CD4-positive, alpha-beta T cell treated with Interferon gamma for 1 hour (primary cell): ENCODE results near the gene COX8C.
"Not testable (repeated sequence)": the region's sequence is repeated elsewhere in the genome, so short reads cannot be mapped to it uniquely, and the experiment has no call there.

Experiments used
- DNase-seq: peaks from one replicate; pipeline ENCODE4 v3.0.0-alpha.2; 2020

COX8C gene

DNA sequence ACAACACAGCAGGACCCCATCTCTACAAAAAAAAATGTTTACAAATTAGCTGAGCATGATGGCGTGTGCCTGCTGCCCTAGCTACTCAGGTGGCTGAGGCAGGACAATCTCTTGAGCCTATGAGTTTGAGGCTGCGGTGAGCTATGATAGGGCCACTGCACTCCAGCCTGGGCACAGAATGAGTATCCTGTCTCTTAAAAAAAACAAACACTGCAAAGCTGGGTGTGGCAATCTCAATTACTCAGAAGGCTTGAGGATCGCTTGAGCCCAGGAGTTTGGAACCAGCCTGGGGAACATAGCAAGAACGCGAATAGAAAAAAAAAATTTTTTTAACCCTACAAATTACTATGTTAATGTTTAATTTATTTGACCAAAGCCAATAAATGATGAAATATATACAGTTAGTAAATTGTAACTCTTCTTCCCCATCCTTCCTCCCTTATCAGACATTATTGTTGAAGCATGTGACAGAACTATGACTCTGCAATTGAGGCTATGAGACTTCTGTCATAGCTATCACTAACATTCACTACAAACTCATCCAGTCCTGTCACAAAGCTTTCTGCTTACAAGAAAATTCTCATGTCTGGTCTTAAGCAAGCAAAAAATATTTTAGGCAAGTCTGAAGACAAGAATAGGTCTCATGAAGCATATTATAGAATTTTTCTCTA is 23.9 kb upstream of the COX8C start:
- no peak for DNase-seq

DNA sequence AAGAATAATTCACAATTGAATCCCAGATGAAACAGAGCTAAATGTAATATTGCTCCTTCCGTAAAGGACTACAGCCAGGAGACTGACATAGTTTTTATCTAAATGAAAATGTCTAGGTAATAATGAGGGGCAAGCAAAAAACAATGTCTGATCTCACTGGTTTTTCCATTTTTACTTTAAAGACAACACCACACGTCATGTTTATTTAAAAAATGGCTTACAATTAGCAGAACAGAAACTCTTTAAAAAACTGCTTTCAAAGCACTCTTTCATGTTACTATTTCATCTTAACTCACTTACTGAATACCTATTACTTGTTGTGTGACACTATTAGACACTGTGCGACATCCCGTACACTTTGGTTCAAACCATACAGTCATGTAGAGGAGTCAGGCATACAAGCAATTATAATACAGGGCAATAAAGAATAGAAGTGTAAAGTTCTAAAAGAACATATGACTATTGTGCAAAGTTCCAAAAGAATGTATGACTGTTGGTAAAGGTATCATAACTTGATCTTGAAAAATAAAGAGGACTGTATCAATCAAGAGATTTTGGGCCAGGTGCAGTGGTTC is 23.3 kb upstream of the COX8C start:
- no peak for DNase-seq

GRCh38 chr14:93326196-93326595 is 20.8 kb upstream of the COX8C start:
- no peak for DNase-seq

- no peak for DNase-seq
Measured at GRCh38 chr14:93328546-93328945, 18.4 kb upstream of the COX8C start.

GRCh38 chr14:93329965-93330608 is 16.9 kb upstream of the COX8C start:
- DNase-seq, result no peak

- DNase-seq, result no peak
Measured at GRCh38 chr14:93330609-93331000, 16.4 kb upstream of the COX8C start.

DNA sequence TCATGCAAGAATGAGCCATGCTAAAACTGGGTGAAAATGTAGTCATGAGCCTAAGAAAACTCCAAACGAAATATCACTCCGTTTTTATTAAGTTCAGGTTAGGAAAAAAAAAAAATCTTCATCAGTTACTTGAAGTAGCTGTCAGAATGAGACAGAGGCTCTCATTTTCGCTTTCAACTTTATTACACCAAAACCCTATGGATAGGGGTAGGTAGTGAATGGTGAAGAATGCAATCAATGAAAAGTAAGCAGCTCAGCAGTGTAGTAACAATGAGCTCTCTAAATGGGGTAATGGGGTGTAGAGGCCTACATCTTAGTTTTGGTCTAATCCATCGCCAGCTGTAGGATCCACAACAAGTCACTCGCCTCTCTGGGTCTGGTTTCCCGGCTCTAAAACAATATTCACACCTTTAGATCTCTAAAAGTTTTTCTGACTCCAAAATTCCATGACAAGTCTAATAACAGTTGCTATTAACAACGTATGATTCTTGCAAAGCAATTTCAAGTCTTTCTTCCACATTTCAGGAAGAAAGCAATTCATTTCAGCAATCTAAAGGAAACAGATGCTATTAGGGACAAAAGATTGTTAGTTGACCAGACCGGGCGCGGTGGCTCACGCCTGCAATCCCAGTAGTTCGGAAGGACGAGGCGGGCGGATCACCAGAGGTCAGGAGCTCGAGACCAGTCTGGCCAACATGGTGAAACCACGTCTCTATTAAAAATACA is 15.8 kb upstream of the COX8C start:
- DNase-seq, result no peak

GRCh38 chr14:93331728-93332396 is 15.1 kb upstream of the COX8C start:
- DNase-seq, result no peak

- peak; percentile 33 for DNase-seq
Measured at GRCh38 chr14:93332397-93332852, 14.6 kb upstream of the COX8C start.

DNA sequence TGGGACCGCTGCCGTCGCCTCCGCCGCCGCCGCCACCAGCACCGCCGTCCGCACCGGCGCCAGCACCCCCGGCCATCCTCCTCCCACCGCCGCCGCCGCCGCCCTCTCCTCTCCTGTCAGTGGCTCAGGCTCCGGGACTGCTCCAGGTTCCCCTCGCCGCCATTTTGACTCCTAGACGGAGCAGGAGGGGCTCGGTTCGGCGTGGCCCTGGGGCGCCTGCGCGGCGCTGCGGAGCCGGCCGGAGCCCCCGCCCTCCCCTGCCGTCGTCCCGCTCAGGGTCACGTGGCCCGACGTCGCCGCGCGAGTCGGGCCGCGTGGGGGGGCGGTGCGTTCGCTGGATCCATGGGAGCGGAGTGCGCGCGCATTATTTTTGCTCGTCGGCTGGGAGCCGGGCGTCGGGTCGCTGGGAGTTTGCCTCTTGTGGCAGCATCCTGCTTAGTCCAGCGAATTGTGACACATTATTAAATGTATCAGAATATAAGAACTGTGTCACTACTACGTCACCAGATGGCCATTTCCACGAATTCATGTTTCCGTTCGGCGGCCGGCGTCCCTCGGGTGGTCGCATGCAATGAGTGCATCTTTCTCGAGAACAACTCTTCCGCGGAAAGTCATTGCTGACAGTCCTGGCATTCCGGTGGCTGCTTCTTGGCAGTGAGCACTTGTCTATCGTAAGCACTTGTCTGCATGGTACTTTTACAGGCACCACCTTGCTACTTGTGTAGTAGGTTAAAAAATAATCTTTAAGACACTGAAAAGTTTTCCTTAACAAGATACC is 13.9 kb upstream of the COX8C start, which contains the start of gene BTBD7:
Gene BTBD7 (minus strand): TSS at position 184 of the 778 bp plus-strand sequence. CDS start 36,985 bp downstream, outside the sequence.
- peak; percentile 94 for DNase-seq

GRCh38 chr14:93333631-93334103 is 13.3 kb upstream of the COX8C start:
- DNase-seq, result no peak

DNA sequence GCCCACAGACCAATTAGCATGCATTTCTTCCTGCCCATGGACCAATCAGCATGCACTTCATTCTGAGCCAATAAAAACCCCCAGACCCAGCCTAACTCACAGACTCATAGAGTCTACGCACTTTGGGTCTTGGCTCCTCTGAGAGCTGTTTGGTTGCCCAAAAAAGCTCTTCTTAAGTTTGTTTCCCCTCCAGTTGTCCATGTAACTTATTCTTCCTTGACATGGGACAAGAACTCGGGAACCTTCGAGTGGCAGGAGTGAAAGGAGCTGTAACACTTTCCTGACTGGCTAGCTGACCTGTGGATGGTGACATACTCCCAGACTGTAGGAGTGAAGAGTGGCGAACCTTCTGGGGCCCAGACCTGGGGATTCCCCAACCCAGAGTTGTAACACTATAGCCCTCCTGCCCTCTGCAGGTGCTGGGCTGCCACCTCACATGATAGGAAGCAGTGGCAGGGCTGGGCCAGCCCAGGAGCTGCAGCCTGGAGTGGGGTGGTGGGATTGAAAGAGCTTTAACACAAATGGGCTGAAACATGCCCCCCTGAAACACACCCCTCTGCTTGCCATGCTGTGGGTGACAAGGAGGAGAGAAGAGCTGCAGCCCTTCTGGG is 9.7 kb upstream of the COX8C start:
- DNase-seq, result no peak

DNA sequence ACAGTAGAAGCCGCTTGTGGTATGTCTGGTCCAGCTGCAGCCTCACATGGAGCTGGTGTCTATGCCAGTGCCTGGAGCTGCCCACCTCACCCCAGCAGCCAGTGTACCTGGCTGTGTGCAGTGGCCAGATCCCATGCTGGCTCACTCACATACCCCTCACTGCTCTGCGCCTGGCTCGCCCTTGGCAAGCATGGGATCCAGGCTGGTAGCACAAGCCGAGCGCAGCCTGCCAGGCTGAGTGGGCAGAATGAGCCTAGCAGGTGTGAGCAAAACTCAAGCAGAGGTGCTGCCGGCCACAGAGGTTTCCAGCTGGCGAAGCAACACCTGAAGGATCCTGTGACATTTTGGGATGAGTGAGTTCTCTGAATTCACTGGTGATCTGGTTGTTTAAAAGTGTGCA is 9.1 kb upstream of the COX8C start:
- DNase-seq, result no peak

- DNase-seq, result no peak
Measured at GRCh38 chr14:93343266-93343665, 3.7 kb upstream of the COX8C start.

DNA sequence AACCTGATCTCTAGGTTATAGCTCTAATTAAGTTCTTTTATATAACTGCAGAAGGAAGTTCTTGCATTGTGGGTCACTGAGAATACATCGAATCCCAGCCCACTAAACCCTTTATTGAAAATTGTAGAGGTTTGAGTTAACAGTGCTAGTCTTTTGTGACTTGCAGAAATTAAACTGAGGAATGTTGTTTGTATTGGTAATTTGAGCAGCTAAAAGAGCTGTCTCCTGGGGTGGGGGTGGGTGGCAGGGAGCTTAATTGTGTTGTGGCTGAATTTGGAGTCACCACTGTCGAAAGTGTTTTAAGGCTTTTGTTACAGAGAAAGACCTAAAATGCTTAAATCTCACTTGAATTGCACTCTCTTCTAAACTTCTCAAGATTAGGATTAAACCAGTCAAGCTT is 3.2 kb upstream of the COX8C start:
- no peak for DNase-seq

DNA sequence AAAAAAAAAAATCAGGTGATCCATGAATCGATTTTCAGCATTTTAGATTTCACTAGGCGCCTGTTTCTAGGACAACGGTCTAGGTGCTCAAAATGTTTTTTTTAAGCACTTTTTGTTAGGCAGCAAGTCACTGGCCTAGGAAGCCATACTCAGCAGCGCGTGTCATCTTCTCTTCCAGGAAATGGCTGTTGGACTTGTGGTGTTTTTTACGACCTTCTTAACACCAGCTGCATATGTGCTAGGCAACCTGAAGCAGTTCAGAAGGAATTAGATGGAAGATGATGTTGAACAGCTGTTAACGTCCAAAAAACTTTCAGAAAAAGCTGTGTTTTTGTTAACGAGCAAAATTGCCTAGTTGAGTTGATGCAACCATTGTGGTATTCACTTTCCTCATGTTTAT is 868 bp downstream of the COX8C start:
- DNase-seq, result no peak

DNA sequence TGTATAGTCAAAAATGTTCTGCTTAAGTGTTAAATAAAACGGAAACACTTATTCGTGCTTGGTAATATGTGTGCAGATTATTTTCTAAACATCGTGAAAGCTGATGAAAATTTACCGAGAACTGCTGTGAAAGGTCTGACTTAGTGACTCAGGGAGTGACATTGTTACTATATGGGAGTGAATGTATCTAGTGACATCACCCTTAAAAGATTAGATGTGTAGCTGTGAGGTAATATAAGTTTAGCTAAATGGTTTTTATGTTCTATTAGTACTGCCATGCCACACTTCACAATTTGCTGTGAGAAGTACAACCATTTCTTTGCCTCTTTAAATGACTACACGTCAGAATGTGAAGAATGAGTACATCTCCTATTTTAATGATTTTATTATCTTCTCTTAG is 1.3 kb downstream of the COX8C start:
- DNase-seq, result no peak

- not testable (repeated sequence) for DNase-seq
Measured at GRCh38 chr14:93354873-93355272, 7.9 kb downstream of the COX8C start.

GRCh38 chr14:93368996-93369712 is 22.2 kb downstream of the COX8C start:
- no peak for DNase-seq

DNA sequence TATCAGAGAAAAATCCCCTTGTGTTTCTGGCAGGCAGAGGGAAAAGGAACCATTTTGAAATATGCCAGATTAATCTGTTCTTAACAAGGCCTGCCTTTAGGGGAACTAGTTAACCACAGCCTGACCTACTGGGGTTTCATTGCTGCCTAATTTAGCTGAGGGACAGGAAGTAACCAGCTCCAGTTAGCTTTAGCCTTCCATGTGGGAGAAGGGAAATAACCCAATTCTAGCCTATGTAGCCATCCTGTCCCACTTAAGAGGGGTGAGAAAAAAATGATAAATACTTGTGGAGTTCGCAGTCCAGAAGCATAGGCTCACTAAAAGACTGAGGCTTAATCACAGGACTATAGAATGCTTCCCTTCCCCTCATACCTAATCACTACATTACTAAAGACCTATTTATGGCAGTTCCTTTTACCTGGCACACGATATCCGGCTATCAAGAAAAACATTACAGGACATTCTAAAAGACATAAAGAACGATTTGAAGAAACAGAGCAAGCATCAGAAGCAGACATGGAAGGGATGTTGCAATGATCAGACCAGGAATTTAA is 22.8 kb downstream of the COX8C start:
- peak; percentile 9 for DNase-seq
